HG02973 (cell line): ENCODE results near the gene TP53BP2.
A peak's percentile ranks its signal among the peaks of the same experiment; 100 is the strongest.
"Not testable (repeated sequence)": the region's sequence is repeated elsewhere in the genome, so short reads cannot be mapped to it uniquely, and the experiment has no call there.

Experiments used
- ATAC-seq: cut with Tn5 transposase; IDR thresholded peaks from one replicate; pipeline ENCODE4 v1.9.1; 2021; ENCODE audit warnings: moderate library complexity; ENCODE audit not compliant: unreplicated experiment

Gene TP53BP2, protein sequence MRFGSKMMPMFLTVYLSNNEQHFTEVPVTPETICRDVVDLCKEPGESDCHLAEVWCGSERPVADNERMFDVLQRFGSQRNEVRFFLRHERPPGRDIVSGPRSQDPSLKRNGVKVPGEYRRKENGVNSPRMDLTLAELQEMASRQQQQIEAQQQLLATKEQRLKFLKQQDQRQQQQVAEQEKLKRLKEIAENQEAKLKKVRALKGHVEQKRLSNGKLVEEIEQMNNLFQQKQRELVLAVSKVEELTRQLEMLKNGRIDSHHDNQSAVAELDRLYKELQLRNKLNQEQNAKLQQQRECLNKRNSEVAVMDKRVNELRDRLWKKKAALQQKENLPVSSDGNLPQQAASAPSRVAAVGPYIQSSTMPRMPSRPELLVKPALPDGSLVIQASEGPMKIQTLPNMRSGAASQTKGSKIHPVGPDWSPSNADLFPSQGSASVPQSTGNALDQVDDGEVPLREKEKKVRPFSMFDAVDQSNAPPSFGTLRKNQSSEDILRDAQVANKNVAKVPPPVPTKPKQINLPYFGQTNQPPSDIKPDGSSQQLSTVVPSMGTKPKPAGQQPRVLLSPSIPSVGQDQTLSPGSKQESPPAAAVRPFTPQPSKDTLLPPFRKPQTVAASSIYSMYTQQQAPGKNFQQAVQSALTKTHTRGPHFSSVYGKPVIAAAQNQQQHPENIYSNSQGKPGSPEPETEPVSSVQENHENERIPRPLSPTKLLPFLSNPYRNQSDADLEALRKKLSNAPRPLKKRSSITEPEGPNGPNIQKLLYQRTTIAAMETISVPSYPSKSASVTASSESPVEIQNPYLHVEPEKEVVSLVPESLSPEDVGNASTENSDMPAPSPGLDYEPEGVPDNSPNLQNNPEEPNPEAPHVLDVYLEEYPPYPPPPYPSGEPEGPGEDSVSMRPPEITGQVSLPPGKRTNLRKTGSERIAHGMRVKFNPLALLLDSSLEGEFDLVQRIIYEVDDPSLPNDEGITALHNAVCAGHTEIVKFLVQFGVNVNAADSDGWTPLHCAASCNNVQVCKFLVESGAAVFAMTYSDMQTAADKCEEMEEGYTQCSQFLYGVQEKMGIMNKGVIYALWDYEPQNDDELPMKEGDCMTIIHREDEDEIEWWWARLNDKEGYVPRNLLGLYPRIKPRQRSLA

DNA sequence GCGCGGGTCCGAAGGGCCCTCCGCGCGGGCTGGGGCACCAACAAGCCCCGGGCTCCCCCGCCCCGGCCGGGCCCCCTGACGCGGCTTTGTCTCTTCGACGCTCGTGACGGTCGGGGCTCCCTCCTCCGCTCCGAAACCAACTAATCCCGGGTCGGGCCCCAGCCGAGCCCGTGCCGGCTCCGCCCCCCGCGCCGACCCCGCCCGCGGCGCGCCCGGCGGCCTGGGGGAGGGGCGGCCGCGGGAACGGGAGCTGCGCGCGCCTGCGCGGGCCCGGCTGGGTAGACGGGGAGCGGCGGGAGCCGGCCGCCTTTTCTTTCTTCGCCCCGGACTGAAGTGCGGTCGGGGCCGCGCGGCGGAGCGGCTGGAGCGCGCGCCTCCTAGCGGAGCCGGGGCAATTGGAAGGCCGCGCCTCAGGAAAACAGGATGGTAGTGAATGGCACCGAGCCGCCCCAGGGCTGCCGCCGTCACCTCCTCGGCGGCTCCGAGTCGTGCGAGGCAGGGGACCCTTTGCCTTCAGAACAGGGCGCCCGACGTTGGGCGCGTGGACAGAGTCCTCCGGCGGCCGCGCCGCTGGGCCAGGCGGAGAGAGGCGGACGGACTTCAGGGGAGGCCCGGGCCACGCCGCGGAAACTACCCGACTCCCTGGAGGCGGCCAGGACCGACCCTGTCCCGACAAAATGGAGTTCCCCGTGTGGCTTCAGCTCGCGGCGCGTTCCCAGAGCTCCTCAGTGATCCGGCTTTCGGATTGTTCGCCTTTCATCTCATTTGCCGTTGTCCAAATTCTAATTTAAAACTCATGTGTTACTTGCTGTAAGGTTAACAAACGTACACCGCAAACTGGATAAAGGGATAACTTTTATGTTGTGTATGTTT is at the start of gene TP53BP2:
TP53BP2 (minus strand) TSS at position 138 of the 873 bp plus-strand sequence. CDS start 267 bp downstream, outside the sequence.
- peak; percentile 64 for ATAC-seq

DNA sequence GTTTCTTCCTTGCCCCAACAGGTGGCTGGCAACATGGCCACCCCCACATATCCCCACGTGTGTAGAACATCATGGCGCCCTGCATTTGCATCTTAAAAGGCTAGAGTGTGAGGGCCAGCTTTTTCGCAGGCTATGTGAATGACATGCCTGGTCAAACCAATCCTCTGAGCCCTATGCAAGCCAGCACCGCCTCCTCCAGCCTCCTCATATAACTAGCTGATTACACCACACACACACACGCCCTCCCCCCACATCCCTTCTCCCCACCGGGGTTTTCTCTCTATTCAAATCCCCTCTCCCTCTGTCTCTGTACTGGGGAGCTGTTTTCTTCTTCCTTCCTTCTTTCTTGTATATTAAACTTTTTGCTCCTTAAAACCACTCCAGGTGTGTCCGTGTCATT is 44.7 kb upstream of the TP53BP2 start:
- ATAC-seq: not testable (repeated sequence)

DNA sequence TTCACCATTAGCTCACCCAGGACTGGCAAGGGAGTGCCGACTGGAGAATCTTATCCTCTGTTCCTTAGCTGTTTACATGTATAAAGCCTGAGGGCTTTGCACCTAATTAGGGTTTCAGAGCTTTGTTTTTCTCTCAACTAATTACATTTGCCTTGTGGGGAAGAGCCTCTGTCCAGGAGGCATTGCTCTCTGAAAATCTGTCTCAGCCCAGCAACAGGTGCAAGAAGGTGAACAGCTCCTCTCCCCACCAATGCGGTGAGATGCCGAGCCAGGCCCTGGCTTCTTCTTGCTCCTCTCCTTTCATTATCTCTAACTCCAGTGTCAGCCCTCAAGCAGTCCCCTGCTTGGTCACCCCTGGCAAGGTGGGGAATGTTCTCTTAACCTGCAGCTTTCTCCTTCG is 43.6 kb upstream of the TP53BP2 start:
- not testable (repeated sequence) for ATAC-seq

DNA sequence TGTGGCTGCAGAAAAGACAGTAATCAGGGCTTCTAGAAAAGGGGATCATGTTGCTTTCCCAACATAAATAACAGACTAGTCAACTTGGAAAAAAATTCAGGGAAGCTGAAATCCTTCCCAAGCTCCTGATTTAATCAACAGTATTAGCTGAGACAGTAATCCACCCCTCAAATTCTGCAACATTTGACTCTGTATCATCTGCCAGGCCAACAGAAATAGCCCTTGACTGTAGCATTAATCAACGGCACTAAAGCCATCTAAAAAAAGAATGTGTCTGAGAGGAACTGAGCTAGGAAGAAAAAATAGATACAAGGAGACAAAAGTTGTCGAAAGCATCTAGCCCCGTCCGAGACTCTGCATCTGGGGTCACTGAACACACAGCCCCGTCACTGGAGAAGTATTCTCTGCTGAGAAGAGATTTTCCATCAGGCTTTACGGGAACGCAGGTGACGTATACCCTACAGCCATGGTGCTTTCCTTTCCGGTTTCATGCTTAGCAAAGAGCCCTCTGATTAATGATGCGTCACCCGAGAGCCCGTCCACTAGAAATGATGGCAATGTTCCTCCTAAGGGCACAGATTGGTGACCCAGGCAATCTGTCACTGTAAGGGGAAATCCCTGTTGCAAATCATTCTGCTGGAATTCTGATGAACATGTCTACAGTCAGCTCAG is 42.1 kb upstream of the TP53BP2 start:
- ATAC-seq: no peak

DNA sequence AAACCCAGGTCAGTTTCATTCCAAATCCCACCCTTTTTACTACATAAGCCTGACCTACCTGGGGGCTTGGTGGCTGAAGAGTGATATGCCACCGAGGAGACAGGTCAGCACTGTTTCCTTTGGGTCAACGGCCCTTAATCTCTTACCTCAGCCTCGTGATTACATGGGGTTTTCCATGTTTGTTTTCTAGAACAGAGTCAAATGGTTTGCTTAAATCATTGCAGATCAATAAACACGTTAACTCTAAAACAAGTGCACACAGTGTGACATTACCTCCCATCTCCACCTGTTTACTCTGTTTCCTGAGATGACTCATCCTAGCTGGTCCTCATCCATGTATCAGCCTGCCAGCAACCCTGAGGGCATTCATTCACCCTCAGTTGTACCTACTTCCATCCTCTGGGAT is 40.8 kb upstream of the TP53BP2 start:
- no peak for ATAC-seq

DNA sequence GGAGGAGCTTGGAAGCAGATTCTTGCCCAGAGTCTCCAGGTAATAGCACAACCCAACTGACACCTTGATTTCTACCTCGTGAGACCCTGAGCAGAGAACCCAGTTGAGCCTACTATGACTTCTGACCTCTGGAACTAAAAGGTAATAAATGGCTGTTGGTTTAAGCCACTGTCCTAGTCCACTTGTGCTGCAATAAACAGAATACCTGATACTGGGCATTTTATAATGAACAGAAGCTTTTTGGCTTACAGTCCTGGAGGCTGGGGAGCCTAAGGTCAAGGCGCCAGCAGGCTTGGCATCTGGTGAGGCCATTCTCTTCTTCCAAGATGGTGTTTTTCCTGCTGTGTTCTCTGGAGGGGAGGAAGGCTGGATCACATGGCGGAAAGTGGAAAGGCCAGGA is 39.9 kb upstream of the TP53BP2 start:
- no peak for ATAC-seq

DNA sequence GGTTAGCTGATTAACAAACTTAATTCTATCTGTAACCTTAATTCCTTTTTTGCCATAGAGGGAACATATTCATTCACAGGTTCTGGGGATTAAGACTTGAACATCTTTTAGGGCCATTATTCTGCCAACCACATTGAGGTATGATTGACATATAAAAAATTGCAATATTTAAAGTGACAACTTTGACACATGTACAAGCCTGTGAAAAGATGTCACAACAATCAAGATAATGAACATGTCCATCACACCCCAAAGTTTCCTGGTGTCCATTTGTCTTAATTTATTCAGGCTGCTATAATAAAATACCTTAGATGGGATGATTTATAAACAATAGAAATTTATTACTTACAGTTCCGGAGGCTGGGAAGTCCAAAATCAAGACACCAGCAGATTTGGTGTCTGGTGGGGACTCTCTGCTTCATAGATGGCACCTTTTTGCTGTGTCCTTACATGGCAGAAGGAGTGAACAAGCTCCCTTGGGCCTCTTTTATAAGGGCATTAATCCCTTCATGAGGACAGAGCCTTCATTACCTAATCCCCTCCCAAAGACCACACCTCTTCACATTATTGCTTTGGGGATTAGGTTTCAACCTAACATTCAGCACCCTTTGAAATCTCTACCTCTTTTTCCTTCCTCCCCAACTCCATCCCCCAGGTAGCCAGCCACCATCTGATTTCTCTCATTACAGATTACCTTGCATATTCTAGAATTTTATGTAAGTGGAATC is 33.0 kb upstream of the TP53BP2 start:
- no peak for ATAC-seq

DNA sequence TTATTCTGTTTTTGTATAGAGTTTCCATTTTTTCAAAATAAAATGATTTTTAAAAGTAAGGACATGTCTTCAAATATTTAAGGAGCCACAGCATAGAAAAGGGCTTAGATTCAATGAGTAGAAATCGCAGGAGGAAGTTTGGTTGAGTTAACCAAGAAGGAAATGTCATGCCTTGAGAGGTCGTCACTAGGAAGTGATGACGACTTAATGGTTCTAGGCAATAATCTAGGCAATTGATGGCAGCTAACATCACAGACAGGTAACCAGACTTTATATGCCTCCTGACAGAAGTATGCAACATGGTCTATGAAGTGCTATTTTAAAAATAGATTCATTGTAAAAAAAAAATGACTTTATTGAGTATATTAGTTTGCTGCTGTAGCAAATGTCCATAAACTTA is 32.1 kb upstream of the TP53BP2 start:
- ATAC-seq: no peak

DNA sequence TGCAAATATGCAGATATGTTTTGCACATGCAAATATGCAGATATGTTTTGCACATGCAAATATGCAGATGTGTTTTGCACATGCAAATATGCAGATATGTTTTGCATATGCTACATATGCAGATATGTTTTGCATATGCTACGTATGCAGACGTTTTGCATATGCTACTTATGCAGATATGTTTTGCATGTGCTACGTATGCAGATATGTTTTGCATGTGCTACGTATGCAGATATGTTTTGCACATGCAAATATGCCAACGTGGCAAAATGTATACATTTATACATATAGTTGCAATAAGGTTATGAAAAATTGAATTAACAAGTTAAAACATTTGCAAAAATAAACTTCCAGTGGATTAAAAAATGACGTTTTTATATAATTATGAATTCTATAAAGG is 30.8 kb upstream of the TP53BP2 start:
- ATAC-seq: no peak

DNA sequence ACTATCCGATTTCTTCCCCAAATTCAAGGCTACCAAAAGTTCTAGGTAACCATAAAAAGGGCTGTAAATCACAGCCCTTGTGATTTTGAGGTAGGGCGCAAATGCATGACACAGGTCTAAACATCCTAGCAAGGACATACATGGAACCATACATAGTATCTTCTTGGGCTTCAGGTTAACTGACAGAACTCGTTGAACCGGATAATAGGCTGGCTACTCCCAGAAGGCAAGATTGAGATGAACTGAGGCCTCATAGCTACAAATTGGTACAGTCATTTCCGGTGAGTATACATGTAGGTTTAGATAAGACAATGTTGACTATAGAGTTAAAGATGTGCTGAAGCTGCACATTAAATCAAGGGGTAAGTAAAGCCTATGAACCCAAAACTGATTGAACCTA is 27.3 kb upstream of the TP53BP2 start:
- no peak for ATAC-seq

DNA sequence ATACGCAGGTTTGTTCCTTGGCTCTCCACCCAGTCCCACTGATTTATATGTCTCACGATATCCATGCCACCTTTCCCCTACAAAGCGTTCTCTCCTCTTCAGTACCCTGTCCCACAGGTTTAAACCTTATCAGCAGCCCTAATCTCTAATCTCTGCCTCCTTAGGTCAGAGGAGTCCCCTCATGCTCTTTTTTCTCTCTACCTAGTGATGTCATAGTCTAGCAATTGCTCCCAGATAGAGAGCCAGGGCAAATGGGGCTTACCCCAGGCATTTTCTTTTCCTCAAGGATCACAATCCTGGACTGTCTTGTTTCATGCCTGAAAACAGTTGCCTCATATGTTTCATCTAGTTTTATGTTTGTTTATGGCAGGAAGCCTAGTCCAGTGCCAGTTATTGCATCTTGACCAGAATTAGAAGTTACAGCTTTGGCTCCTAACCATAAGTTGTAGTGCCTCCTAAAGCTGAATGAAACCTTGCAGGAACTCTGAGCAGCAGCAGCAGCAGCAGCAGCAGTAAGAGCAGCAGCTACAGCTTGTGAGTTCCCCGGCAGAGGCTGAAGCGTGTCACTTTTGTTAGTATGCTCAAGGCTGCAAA is 26.7 kb upstream of the TP53BP2 start:
- no peak for ATAC-seq

DNA sequence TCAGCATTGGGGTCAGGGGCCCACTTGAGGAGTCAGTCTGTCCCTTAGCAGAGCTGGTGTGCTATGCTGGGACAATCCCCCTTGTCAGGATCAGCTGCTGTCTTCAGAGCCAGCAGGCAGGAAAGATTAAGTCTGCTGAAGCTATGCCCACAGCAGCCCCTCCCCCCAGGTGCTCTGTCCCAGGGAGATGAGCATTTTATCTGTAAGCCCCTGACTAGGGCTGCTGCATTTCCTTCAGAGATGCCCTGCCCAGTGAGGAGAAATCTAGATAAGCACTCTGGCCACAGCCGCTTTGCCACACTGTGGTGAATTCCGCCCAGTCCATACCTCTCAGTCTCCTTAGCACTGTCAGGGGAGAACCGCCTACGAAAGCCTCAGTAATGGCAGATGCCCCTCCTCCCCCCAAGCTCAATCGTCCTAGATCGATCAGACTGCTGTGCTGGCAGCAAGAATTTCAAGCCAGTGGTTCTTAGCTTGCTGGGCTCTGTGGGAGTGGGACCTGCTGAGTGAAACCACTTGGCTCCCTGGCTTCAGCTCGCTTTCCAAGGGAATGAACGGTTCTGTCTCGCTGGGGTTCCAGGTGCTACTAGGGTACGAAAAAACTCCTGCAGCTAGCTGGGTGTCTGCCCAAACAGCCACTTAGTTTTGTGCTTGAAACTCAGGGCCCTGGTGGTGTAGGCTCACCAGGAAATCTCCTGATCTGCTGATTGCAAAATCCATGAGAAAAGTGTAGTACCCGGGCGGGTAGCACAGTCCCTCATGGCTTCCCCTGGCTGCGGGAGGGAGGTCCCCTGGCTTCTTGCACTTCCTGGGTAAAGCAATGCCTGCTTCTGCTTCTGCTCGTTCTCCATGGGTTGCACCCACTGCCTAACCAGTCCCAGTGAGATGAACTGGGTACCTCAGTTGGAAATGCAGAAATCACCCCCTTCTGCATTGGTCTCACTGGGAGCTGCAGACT is 25.1 kb upstream of the TP53BP2 start:
- no peak for ATAC-seq

DNA sequence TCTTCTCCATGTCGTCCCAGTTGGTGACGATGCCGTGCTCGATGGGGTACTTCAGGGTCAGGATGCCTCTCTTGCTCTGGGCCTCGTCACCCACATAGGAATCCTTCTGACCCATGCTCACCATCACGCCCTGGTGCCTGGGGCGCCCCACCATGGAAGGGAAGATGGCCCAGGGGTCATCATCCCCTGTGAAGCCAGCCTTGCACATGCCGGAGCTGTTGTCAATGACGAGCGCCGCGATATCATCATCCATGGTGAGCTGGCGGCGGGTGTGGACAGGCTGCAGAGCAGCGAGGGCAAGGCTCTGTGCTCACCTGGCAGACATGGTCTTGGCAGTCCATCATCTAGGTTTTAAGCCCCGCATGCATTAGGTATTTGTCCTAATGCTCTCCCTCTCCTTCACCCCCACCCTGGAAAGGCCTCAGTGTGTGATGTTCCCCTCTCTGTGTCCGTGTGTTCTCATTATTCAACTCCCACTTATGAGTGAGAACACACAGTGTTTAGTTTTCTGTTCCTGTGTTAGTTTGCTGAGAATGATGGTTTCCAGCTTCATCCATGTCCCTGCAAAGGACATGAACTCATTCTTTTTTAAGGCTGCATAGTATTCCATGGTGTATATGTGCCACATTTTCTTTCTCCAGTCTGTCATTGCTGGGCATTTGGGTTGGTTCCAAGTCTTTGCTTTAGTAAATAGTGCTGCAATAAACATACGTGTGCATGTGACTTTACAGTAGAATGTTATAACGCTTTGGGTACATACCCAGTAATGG is 19.0 kb upstream of the TP53BP2 start:
- ATAC-seq: not testable (repeated sequence)

DNA sequence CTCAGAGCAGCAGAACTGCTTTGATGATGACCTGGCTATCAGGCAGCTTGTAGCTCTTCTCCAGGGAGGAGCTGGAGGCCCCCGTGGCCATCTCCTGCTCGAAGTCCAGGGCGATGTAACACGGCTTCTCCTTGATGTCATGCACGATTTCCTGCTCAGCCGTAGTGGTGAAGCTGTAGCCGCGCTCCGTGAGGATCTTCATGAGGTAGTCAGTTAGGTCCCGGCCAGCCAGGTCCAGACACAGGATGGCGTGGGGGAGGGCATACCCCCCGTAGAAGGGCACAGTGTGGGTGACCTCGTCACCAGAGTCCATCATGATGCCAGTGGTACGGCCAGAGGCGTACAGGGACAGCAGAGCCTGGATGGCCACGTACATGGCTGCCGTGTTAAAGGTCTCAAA is 18.3 kb upstream of the TP53BP2 start:
- no peak for ATAC-seq

DNA sequence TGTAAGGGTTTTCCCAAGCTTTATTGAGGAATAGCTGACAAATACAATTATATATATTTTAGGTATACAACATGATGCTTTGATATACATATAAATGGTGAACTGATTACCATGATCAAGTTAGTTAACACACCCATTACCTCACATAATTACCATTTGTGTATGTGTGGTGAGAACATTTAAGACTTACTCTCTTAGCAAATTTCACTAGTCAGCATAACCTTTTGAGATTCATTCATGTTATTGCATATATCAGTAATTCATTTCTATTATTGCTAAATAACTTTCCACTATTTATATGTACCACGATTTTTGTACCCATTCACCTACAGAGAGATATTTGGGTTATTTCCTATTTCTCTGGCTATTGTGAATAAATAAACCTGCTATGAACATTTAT is 16.2 kb upstream of the TP53BP2 start:
- no peak for ATAC-seq

DNA sequence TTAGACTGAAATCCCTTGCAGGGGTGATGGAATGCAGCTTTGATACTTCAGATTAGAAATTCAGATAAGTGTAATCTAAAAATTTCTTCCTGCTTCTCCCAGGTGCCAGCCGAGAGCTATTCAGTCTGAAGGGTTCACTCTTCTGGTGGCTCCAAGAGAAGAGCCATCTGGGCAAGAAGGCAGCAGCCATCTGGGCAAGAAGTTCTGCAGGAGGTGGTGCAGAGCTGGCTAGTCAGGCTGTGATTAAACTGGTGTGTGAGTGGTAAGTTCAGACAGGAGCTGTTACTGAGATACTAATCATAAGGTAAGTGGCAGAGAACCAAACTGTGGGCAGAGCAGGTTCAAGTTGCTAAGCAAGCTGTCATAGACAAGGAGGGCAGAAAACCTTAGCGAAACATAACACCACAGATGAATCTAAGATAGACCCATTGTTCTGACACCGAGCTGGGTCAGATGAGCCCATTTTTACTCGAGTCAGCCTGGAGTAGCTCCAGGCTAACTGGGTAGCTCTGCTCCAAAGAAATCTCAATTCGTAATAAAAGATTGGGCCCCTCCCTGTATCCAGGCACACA is 14.4 kb upstream of the TP53BP2 start:
- ATAC-seq: no peak

DNA sequence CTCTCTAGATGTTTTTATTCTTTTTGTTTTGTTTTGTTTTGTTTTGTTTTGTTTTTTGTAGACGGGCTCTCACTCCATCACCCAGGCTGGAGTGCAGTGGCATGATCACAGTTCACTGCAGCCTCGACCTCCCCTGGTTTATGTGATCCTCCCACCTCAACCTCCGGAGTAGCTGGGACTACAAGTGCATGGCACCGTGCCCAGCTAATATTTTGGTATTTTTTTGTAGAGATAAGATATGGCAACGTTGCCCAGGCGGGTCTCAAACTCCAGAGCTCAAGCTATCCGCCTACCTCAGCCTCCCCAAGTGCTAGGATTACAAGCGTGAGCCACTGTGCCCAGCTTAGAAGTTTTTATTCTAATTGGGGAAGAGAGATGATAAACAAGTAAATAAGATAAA is 13.3 kb upstream of the TP53BP2 start:
- ATAC-seq: no peak
